MM.1S (cell line): ENCODE measurements around the gene OBP2B.
"Not testable (repeated sequence)": the region's sequence is repeated elsewhere in the genome, so short reads cannot be mapped to it uniquely, and the experiment has no call there.

ENCODE experiments used
- EZH2 ChIP-seq: fragments of 300-600 bp; sonication (generic); optimal IDR thresholded peaks from 2 replicates; pipeline ENCODE3; 2017; ENCODE audit warnings: low read depth, mild to moderate bottlenecking, antibody characterized with exemption, low read length, mixed read lengths
- TF ChIP-seq, protein P1 (sequence below): fragments of 300-600 bp; sonication (generic); IDR thresholded peaks from 2 replicates; pipeline ENCODE4 v1.5.1; 2016; ENCODE audit warnings: antibody characterized with exemption, low read length, mixed read lengths

DNA sequence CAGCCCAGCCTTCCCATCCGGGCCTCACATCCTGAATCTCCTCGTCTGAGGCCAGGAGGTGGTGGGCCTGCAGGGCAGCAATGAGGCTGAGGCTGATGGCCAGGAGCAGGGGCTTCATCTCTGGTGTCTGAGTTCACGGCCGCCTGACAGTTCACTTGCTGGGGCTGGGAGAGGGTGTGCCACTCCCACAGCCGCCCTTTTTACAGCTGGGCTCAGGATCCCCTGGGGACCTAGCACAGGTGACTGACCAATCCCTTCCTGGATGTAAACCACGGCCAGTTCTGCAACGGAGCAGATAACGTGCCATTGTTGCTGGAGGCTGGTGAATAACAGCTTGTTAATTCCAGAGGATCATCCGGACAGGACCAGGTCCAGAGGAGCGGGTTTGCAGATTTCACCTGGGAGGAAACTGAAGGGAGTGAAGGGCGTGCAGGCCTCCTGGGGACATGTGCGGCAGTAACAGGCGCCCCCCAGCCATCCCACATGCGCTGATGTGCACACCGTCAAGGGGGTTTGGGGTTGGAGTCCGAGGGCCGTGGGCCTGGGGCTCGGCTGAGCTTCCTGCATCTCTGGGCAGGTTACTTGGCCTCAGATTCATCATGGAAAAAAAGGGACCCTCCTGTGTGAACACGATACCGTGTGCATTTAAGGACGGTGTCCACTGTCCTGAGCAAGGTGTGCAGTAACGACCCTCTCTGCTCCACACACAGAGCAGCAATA lies 19.6 kb upstream of the OBP2B start:
- TF ChIP-seq, protein P1, sequence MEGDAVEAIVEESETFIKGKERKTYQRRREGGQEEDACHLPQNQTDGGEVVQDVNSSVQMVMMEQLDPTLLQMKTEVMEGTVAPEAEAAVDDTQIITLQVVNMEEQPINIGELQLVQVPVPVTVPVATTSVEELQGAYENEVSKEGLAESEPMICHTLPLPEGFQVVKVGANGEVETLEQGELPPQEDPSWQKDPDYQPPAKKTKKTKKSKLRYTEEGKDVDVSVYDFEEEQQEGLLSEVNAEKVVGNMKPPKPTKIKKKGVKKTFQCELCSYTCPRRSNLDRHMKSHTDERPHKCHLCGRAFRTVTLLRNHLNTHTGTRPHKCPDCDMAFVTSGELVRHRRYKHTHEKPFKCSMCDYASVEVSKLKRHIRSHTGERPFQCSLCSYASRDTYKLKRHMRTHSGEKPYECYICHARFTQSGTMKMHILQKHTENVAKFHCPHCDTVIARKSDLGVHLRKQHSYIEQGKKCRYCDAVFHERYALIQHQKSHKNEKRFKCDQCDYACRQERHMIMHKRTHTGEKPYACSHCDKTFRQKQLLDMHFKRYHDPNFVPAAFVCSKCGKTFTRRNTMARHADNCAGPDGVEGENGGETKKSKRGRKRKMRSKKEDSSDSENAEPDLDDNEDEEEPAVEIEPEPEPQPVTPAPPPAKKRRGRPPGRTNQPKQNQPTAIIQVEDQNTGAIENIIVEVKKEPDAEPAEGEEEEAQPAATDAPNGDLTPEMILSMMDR = not testable (repeated sequence)
- TF ChIP-seq EZH2 = not testable (repeated sequence)
